ENCODE data around the gene APOL5. TPM values are rescaled to one million over a fixed set of nuclear protein-coding genes. Genes with fewer than 3 reads are reported as not detected.
"Not testable (repeated sequence)": the region's sequence is repeated elsewhere in the genome, so short reads cannot be mapped to it uniquely, and the experiment has no call there.

APOL5 gene
- total RNA-seq, 1 experiment from 2014 or later: not detected

- in situ Hi-C loops (cut with HindIII; ENCODE audit: low sequenced_read_pairs); DNase-seq (ENCODE audit: low spot score): not testable (repeated sequence)
These were observed 20.2 kb downstream of the APOL5 start for GRCh38 chr22:35737886-35738285.

GRCh38 chr22:35739076-35739930, 21.6 kb downstream of the APOL5 start:
- DNase-seq (ENCODE audit: low spot score): peak; percentile 53
- in situ Hi-C loops (cut with HindIII; ENCODE audit: low sequenced_read_pairs): no loop called here

GRCh38 chr22:35739931-35740380, 22.3 kb downstream of the APOL5 start:
- in situ Hi-C loops (cut with HindIII; ENCODE audit: low sequenced_read_pairs): no loop called here
- DNase-seq (ENCODE audit: low spot score): peak; percentile 20

- no peak for DNase-seq (ENCODE audit: low spot score)
- in situ Hi-C loops (cut with HindIII; ENCODE audit: low sequenced_read_pairs): no loop called here
These were observed 22.9 kb downstream of the APOL5 start for GRCh38 chr22:35740616-35741015.

- in situ Hi-C loops (cut with HindIII; ENCODE audit: low sequenced_read_pairs): no loop called here
- no peak for DNase-seq (ENCODE audit: low spot score)
These were observed 24.8 kb downstream of the APOL5 start for GRCh38 chr22:35742342-35743100.

GRCh38 chr22:35743326-35743860, 25.7 kb downstream of the APOL5 start:
- in situ Hi-C loops (cut with HindIII; ENCODE audit: low sequenced_read_pairs): no loop called here
- no peak for DNase-seq (ENCODE audit: low spot score)

GRCh38 chr22:35746248-35746647, 28.6 kb downstream of the APOL5 start:
- in situ Hi-C loops (cut with HindIII; ENCODE audit: low sequenced_read_pairs): no loop called here
- peak; percentile 41 for DNase-seq (ENCODE audit: low spot score)

- DNase-seq (ENCODE audit: low spot score): no peak
- in situ Hi-C loops (cut with HindIII; ENCODE audit: low sequenced_read_pairs): no loop called here
These were observed 29.5 kb downstream of the APOL5 start for GRCh38 chr22:35746946-35747703.

GRCh38 chr22:35749808-35750207, 32.1 kb downstream of the APOL5 start:
- no peak for DNase-seq (ENCODE audit: low spot score)
- in situ Hi-C loops (cut with HindIII; ENCODE audit: low sequenced_read_pairs): no loop called here

- in situ Hi-C loops (cut with HindIII; ENCODE audit: low sequenced_read_pairs): no loop called here
- DNase-seq (ENCODE audit: low spot score): no peak
These were observed 34.6 kb downstream of the APOL5 start for GRCh38 chr22:35752006-35752862.

GRCh38 chr22:35752863-35753189, 35.2 kb downstream of the APOL5 start:
- DNase-seq (ENCODE audit: low spot score): no peak
- in situ Hi-C loops (cut with HindIII; ENCODE audit: low sequenced_read_pairs): no loop called here

- in situ Hi-C loops (cut with HindIII; ENCODE audit: low sequenced_read_pairs): no loop called here
- DNase-seq (ENCODE audit: low spot score): no peak
These were observed 37.1 kb downstream of the APOL5 start for GRCh38 chr22:35754761-35755160.

- no peak for DNase-seq (ENCODE audit: low spot score)
- in situ Hi-C loops (cut with HindIII; ENCODE audit: low sequenced_read_pairs): no loop called here
These were observed 39.0 kb downstream of the APOL5 start for GRCh38 chr22:35756722-35757121.

GRCh38 chr22:35758394-35758793, 40.7 kb downstream of the APOL5 start:
- DNase-seq (ENCODE audit: low spot score): no peak
- in situ Hi-C loops (cut with HindIII; ENCODE audit: low sequenced_read_pairs): no loop called here

GRCh38 chr22:35761037-35761436, 43.4 kb downstream of the APOL5 start:
- no peak for DNase-seq (ENCODE audit: low spot score)

GRCh38 chr22:35766654-35767580, 49.2 kb downstream of the APOL5 start:
- in situ Hi-C loops (cut with HindIII; ENCODE audit: low sequenced_read_pairs): no loop called here
- peak; percentile 26 for DNase-seq (ENCODE audit: low spot score)

More at GRCh38 chr22:35761037-35761436, 43.4 kb downstream of the APOL5 start:
- in situ Hi-C loops (cut with HindIII; ENCODE audit: low sequenced_read_pairs): no loop called here

GRCh38 chr22:35769974-35770373, 52.3 kb downstream of the APOL5 start:
- DNase-seq (ENCODE audit: low spot score): no peak
- in situ Hi-C loops (cut with HindIII; ENCODE audit: low sequenced_read_pairs): no loop called here

- in situ Hi-C loops (cut with HindIII; ENCODE audit: low sequenced_read_pairs): no loop called here
- no peak for DNase-seq (ENCODE audit: low spot score)
These were observed 57.7 kb downstream of the APOL5 start for GRCh38 chr22:35775339-35775738.

All from G401 (cell line).